Stimulated activated CD8-positive, alpha-beta memory T cell treated with anti-CD3 and anti-CD28 coated beads, Interleukin-4, amount 100 ng/mL, for 4 hours (primary cell): Measurements from ENCODE around the gene PROP1.
A peak's percentile ranks its signal among the peaks of the same experiment; 100 is the strongest.
"Not testable (repeated sequence)": the region's sequence is repeated elsewhere in the genome, so short reads cannot be mapped to it uniquely, and the experiment has no call there.

Experiments used
- DNase-seq, 2 donors: peaks; one replicate each; pipeline ENCODE4 v3.0.0-alpha.2; 2020; ENCODE audit warnings: low read depth in 2 of 2, low spot score in 1 of 2

Gene PROP1

DNA sequence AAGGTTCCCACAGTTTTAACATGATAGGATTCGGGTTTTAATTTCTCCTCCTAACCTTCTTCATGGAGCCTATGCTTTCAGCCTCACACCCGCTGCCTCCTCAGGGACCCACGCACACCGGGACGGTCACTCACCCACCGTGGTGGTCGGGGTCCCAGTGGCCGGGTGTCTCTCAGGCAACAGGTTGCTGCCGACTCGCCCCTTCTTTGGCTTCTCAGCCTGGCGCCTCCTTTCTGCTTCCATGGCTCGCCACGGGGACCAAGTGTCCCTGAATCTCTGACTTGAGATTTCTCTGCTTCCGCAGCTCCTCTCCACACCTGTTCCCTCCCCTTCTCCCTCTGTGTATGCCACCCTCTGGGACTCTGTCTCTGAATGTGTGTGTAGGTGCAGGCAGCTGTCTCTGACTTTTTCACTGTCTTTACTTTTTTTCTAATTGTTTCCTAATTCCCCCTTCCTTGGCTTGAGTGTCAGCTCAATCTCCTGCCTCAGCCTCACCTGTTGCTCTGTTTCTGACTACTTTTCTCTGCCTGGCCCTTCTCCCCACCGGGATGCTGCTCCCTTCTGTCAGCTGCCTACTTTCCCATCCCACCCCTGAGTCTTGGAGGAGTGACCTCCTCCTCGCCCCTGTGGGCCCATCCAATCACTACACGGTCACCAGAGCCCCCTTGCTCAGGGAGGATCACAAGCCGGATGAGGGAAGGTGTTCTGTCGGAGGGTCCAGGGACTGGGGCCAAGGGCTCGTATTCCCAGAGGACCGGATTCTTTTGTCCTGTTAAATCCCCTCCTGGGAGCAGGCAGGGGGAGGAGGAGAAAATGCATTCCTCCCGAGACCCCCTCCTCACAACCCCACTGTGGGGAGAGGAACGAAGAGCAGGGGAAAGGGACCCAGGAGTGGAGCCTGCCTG lies at the start of gene PROP1:
PROP1 (minus strand) TSS at position 552 of the 905 bp plus-strand sequence; CDS start at position 243, 309 bp downstream.
- no peak for DNase-seq

DNA sequence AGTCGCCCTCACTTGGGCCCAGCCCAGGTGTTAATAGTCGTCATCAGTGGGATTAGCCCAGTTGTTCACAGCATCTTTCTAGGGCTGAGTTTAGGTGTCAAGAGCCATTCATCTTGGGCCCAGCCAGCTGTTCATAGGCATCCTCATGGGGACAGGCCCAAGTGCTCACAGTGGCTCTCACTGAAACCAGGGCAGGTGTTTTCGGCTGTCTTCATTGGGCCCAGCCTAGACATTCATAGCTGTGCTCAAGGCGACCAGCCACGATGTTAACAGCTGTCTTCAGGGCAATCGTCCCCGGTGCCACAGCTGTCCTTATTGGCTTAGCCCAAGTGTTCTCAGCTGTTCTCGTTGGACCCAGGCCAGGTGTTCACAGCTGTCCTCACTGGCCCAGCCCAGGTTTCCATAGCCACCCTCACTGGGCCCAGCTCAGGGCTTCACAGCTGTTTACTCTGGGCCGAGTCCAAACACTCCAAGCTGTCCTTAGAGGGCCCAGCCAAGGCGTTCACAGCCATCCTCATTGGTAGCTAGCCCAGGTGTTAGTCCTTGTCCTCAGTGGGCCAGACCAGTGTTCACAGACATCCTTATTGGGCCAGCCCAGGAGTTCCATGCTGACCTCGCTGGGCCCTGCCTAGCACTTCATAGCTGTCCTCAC lies 23.5 kb upstream of the PROP1 start:
- DNase-seq, result not testable (repeated sequence)

DNA sequence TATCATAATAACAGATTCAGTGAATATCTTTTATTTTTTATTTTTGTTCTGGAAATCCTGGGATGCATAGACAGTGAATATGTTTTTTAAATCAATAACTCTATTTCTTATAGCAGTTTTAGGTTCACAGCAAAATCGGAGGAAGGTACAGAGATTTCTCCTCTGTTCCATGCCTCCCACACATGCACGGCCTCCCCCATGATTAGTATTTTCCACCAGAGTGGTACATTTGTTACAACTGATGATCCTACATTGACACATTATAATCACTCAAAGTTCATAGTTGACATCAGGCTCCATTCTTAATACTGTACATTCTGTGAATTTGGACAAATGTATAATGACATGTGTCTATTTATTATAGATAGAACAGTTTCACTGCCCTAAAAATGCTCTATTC lies 16.7 kb upstream of the PROP1 start:
- not testable (repeated sequence) for DNase-seq

DNA sequence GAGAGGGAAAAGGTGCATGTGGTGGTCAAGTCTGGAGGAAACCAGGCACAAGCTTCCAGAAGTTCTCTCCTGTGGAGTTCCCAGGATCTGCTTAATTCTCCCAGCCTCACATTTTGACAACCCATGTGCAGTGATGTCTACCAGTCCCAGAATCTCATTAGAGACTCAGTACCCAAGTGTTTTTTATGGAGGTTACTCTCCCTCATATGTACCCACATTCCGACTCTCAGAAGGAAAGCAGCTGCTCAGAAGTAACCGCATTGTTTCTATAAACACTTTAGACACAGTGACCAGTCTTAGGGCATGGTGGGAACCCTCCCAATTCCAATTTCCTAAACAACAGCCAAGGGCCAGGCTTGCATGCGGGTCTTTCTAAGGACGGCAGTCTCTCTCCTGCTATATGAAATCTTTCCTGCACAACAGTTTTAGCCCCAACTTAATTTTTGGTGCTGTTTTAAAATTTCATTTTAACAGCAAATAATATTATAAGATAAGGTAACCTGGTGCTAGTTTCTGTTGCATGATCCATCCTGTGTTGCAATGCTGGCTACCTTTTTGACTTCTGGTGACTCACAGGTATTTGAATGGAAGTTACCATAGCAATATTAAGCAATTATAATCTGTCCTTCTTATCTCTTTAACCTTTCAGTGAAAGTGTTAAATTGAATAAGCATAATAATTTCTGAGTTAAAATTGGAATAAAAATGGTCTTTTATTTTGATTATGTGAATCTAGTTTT lies 15.9 kb upstream of the PROP1 start:
- DNase-seq, result not testable (repeated sequence)

DNA sequence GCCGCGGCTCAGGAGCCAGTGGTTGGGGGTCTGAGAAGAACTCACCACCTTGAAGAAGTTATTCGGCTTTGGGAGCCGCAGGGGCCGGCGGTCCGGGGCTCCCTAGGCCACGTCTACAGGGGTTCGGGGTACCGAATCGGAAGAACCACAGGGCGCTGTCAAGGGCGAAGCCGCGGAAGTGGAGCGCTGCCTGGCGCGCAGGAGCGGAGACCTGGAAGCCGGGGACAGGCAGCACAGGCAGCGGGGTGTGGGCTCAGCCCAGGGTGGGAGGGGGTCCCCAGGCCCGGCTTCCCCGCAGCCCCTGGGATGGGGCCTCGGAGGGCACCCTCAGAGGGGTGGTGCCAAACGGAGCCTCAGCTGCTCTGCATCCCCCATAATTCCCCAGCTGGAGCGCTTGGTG lies 11.2 kb upstream of the PROP1 start:
- not testable (repeated sequence) for DNase-seq

DNA sequence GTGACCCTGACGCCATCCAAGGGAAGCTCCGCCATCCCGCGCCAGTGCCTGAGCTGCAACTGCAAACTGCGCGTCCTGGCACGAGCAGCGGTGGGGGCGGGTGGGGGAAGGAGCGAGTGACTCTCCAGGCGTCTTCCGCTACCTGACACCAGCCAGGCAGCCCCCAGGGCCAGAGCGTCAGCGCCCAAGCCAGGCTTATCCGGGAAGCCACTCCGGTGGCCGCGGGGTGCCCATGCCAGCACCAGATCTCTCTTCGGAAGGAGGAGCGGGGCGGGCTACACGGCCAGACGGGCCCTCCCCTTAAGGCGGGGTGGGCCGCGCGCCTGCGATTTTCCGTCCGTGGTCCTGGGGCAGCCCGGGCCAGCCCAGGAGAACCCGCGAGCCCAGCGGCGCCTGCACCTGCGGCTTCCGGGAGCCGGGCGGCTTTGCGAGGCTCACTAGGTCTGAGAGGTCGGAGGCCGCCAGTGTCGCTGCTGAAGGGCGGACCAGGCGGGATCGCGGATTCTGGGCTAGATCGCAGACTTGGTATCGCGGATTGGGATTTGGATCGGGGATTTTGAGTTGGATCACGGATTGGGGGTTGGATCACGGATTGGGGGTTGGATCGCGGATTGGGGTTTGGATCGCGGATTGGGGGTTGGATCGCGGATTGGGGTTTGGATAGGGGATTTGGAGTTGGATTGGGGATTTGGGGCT lies 10.6 kb upstream of the PROP1 start:
- DNase-seq, result peak in 1 of 2 donors; percentile 18

DNA sequence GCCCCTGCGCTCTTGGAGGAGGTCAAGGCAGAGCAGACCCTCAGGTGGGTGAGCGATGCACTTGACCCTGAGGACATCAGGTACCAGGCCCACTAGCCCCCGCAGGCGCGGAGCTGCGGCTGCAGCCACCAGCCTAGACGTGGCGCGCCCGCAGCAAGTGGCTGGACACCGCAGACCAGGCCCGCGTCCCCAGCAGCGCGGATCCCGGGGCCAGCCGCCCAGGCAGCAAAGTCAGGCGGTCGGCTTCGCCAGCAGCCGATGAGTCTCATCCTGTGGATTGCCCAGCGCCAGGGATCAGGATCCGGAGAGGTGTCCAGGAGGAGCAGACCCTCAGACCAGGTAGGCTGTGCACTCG lies 10.1 kb upstream of the PROP1 start:
- DNase-seq, result not testable (repeated sequence)

DNA sequence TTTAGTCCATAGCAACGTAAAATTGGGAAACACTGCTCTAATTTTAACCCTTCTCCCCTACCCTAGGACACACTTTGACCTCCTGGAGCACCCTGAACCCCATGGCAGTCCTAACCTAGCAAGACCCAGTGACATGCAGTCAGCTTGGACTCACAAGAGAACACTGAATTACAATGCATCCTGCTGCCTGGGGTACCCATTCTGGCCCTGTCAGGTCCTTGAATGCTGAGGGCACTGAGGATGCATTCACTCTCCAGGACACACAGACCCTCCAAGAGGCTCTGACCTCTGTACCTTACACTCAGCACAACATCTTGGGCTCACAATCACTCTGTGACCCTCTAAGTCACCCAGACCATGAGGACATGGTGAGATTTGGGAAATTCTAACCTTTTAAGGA lies 1.8 kb upstream of the PROP1 start:
- no peak for DNase-seq

DNA sequence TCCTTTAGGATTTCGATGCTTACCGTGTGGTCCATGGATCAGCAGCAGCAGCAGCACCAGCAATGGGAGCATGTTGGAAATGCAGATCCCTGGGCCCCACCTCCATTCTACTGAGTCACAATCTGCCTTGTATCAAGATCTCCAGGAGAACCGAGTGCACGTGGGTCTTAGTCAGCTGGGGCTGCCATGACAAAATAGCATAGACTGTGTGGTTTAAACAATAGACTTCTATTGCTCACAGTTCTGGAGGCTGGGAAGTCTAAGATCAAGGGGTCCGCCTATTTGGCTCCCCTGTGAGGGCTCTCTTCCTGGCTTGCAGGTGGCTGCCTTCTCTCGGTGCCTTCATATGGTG lies 1.3 kb upstream of the PROP1 start:
- no peak for DNase-seq

DNA sequence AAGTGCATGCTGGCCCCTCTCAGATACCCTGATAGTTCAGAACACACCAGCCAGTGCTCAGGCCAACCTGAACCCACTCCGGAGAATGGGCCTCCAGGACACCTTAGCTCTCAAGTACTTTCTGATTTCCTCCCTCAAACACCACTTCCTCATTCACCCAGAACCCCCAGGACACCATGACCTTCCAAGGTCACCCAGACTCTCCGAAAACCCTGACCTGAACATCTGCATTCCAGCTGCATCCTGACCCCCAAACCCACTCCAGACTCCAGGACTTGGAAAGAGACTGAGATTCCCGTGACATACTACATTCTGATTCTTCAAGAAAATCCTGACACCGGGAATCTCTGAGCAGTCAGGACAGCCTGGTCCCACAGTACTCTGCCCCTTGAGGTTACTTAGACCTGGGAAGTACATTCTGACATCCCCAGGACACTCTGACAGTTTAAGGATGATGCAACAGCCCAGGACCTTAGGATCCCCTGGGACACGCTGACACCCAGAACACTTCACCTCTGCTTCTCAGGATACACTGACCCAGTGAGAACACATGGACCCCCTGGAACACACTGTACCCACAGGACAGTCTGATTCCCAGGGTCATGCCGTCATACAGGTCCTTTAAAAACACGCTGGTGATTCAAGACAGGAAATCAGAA lies 747 bp upstream of the PROP1 start:
- no peak for DNase-seq

DNA sequence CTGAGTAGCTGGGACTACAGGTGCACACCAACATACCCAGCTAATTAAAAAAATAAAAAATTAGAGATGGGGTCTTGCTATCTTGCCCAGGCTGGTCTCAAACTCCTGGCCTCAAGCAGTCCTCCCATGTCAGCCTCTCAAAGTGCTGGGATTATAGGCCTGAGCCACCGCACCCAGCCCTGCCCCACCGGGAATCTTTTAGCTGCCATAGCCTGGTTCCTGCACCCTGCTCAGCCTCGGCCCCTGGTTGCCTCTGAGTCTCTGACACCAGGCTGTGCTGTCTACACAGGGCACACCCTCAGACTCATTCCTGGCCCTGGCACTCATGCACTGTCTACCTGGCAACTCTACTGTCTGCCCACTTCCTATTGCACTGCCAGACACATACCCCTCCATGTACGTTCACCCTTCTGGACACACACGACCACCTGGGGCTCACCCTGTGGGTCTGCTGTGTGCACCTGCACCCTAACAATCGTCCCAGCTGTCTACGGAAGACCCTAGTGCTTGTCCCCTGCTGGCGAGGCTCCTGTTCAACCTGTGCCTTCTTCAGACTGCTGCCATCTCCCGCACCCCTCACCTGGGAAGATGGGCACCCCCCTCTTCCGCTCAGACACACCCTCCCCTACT lies 1.4 kb downstream of the PROP1 start:
- DNase-seq, result no peak

DNA sequence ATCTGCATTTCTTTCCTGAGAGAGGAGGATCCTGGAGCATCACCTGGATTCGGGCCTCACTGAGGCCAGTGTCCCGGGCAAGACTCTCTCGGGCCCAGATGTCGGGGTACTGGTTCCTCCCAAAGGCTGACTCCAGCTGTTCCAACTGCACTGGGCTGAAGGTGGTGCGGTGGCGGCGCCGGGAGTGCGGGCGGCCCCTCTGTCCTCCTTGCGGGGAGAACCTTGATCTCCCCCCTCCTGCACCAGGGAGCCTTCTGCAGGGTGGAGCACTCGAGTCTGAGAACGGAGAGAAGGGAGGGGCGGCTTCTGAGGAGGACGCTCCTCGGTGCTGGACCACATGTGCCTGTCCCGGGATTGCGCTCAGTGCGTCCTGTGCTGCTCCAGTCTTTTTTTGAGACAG lies 2.0 kb downstream of the PROP1 start:
- DNase-seq, result no peak

DNA sequence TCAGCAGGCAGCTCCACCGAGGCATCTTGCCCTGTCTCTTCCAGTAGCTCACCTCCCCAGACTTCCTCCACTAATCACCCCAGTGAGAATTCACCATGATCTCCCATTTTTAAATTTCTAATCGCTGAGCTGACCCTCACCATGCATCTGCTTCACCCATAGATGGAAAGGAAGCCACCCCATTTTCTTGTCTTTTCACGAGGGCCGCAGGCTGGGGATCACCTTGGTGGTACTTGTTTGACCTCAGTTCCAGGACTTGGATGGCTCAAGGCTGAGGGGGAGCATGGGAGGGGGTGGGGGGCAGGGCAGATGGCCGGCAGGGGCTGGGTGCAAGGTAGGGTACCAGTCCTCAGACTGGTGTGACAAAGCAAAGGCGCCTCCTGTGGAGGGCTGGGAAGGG lies 3.6 kb downstream of the PROP1 start:
- no peak for DNase-seq

DNA sequence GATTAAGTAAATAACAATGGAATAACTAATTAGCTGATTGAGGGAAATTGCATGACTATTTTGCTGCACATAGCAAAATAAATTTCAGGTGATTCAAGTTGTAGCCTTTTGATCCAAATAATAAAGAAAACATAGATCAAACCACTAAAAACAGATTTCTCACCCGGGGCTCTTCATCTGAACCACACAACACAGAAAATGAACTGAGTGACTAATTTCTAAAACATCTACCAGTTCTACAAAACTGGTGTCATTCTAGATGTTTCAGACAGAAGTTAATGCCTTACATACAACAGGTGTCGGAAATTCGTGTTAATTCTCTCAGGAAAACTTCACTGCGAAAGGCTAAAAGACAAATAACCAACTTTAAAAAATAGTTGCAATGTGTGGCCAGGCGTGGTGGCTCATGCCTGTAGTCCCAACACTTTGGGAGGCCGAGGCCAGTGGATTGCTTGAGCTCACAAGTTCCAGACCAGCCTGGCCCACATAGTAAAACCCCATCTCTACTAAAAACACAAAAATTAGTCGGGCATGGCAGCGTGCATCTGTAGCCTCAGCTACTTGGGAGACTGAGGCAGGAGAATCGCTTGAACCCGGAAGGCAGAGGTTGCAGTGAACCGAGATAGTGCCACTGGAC lies 6.9 kb downstream of the PROP1 start:
- DNase-seq, result no peak

DNA sequence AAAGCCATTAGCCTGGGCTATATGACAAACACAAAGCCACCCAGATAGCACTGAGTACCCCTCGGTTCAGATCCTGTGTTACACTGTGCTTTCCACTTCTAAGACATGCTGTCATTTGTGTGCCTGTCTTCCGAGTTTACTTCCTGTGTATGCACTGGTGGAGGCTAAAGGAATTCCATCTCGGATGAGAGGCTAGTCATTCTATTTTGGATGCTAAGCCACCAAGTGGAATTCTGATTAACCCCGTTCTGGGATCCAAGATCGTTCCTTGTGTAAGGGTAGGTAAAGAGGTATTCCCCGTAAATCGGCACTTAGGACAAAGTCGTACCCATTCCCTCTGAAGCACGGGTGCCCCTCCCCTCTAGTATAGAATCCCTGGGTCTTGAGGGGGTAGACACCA lies 8.7 kb downstream of the PROP1 start:
- DNase-seq, result no peak

DNA sequence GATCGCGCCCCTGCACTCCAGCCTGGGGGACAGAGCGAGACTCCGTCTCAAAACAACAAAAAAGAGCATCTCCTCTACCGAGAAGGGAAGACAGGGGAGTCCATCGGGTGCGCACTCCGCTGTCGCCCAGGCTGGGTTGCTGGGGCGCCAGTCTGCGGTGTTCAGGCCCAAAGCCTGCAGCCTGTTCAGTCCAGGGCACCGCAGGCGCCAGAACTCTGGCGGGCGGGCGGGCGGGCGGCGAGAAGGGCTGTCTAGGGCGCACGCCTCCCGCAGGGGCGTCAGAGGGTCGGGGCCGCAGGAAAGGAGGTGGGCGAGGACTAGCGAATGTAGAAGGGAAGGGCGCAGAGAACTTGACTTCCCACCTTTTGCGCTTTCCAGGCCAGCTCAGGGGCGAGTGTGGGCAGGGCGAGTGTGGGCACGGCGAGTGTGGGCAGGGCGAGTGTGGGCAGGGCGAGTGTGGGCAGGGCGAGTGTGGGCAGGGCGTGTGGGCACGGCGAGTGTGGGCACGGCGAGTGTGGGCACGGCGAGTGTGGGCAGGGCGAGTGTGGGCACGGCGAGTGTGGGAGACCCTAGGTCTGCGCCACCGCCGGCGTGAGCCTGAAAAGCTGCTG lies 10.5 kb downstream of the PROP1 start:
- no peak for DNase-seq

DNA sequence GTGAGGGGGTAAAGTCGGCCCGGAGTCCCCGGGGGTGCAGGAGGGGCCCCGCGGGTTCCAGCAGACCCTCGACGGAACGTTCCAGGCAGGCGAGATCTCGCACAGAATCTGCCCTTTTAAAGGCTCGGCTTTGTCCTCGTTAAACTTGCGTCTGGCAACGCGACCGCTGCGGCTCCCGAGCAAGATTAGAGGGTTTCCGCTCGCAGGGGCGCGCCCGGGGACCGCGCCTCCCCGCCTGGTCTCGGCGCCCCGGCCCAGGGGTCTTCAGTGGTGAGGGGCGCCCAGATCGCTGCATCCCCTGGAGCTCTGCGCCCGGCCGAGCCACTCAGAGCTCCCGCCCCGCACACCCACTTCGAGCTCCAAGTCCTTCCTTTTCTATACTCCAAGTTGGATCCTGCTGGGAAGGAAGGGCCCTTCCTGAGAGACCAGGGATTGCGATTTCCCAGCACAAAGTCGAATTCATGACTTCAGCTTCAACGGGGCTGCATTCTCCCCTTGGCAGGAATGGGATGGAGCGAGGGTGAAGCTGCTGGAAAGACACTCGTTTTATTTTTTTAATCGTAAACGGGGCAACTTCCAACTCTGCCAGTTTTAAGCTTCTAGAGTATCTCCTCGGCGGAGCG lies 11.3 kb downstream of the PROP1 start:
- DNase-seq, result no peak

DNA sequence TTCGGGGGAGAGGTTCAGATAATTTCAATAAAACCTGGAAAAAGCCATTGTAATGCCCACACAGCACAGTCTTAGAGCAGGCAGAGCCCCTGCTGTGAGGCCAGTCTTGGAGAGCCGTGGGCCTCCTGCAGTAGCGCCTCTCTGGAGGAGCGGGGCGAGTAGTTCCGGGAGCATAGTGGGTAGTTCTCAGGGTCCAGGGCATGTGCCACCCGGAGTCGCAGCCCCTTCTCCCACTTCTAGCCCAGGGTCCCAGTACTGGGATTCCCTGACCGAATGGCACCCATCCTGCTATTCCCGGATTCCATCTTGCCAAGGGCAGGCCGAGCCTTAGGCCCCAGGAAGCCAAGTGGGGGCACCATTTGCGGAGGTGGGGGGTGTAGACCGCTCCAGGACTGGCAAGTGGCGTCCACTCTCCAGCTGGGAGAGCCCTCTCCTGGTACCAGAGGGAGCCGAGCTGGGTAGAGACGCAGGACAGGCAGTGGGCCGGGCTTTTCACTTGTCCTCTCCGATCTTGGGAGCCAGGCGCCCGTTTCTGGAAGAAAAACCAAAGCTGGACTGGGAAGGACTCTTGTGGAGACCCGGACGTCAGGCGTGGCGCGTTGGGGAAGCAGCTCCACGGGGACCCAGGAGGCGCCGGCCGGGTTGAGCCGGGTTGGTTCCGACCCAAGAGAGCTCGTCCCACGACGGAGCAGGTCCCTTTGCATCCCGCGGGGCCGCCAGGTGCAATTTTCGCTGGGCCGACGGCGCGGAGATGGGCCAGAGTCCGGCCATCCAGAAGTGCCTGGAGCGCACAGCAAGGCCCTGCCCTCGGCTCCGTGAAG lies 12.1 kb downstream of the PROP1 start:
- DNase-seq, result no peak
